Putamen (tissue), 1 donor: ENCODE results near the gene ANKAR.
"Not testable (repeated sequence)": the region's sequence is repeated elsewhere in the genome, so short reads cannot be mapped to it uniquely, and the experiment has no call there.

Source experiments
- DNase-seq: peaks from one replicate; pipeline ENCODE4 v3.0.0-alpha.2; 2016; ENCODE audit warnings: low spot score

Gene ANKAR

DNA sequence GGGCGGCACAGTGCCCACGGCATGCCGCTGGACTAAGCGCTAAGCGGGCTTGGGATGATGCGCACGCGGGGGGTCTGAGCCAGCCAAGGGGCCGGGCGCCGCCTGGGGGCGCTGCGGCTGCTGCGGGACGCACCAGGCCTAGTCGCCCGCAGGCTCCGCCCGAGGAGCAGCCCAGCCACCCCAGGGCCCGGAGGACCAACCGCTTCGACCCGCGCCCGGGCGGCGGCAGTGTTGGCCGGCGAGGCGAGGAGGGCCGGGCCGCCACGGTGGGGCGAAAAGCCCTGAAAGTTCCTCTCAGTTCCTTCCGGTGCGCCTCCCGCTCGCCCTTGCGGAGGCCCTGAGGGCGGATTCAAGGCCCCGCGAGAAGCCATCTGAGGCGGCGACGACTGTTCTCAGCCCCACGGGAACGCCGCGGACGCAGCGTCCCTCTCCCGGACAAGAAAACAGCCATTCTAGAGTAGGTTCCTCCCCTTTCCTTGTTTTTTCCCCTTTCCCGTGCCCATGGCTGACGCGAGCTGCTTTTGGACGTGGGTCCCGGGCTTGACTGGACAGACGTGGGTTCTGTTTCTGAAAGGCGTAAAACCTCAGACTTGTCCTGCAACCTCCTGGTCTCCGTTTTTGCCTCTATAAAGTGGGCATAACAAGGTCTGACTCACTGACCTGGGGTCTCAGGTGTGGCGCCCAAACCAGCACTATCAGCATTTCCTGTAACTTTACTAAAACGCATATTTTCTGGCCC, at the start of gene ANKAR:
Gene ANKAR (plus strand): TSS at position 297 of the 739 bp plus-strand sequence. CDS start 1,821 bp downstream, outside the sequence.
- peak; percentile 90 for DNase-seq

- DNase-seq, result no peak
These were observed 48.8 kb upstream of the ANKAR start for GRCh38 chr2:189625636-189626035.

DNA sequence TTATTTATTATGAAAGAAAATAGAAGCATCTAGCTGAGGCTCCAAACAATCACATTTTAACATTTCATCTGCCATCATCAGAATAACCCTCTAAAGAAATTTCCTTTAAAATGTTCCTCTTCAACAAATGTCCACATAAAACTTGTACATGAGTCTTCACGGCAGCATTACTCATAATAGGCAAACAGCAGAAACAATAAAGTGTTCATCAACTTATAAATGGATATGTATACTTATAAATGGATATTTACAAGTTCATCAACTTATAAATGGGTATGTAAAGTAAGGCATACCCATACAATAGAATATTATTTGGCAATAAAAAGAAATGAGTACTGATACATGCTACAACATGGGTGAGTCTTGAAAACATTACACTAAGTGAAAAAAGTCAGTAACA, 46.7 kb upstream of the ANKAR start:
- no peak for DNase-seq

DNA sequence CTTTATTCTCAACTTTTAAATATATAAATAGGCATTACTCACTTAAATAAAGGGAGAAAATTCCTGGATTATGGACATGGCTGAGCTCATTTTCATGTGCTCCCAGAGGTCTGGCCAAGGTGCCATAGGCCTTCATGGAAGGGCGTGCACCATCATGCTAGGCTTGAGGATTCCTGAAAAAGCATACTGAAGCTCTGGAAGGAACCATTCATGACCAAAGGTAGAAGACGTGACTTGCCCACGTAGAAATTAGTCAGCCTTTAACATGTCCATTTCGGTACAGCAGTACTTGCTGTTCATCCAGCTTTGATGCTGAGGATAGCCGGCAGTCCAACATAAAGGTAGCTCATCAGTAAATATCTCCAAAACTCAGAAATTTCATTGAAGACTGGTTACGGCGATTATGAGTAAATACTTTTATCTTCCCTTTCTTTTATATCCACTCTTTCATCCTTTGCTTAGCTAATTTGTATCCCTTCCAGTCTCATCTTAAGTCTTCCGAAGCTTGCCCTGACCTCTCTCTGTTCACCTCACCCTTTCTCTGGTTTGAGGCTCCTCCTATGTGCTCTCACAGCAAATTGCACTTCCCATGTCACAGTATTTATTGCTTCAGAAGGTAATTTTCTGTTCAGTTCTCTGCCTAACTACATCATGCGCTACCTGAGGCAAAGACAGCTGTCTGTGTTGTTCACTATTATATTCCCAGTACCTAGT, 45.5 kb upstream of the ANKAR start:
- DNase-seq, result no peak

DNA sequence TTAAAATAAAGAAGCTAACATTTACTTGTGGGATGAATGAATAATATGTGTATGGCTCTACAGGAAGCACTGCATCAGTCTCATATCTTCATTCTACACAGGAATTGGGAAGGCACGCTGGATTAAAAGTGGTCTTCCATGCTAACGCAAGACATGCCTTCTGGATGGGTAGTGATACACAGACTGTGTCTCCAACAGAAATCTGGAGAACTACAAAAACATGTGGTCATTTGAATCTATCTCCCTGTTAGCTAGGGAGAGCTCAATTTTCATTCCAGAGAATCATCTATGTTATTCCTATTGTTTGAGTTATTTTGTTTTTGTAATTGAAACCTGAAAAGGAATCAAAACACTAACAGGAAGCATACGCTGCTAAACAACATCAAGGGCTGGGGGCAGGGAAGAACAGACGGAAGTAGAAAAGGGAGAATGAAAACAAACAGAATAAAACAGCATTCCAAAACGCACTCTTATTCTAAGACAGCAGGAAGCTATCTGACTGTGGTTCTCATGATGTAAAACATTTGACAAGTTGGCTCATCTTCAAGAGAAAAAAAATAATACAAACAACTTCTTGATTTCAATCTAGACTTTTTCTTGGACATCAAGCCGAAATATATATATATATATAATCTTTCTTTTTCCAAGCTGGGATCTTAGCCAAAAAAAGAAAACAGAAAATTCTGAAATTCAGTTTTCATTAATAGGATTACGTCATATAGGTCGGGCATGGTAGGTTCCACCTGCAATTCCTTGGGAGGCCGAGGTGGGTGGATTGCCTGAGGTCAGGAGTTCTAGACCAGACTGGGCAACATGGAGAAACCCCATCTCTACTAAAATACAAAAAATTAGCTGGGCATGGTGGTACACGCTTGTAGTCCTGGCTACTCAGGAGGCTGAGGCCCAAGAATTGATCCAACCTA, 44.7 kb upstream of the ANKAR start:
- no peak for DNase-seq

DNA sequence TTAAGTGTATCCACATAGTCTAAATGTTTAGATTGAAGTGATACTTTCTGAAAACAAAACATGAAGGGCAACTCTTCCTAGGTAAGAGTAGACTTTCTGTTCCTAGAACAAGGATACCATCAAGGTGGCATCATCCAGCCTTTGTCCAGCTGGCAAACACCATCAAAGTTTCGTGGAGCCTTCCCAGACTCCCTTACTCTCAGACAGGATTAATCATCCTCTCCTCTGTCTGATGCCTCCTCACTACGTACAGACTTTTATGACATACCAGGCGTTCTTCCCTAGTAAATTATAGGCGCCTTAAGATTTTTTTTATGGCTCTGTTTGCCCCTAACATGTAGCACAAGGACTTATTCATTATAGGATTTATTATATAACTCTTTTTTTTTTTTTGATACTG, 42.6 kb upstream of the ANKAR start:
- DNase-seq, result no peak

GRCh38 chr2:189633392-189633811, 41.1 kb upstream of the ANKAR start:
- no peak for DNase-seq

- DNase-seq, result no peak
These were observed 39.1 kb upstream of the ANKAR start for GRCh38 chr2:189635353-189635752.

GRCh38 chr2:189638301-189639006, 36.0 kb upstream of the ANKAR start:
- no peak for DNase-seq

DNA sequence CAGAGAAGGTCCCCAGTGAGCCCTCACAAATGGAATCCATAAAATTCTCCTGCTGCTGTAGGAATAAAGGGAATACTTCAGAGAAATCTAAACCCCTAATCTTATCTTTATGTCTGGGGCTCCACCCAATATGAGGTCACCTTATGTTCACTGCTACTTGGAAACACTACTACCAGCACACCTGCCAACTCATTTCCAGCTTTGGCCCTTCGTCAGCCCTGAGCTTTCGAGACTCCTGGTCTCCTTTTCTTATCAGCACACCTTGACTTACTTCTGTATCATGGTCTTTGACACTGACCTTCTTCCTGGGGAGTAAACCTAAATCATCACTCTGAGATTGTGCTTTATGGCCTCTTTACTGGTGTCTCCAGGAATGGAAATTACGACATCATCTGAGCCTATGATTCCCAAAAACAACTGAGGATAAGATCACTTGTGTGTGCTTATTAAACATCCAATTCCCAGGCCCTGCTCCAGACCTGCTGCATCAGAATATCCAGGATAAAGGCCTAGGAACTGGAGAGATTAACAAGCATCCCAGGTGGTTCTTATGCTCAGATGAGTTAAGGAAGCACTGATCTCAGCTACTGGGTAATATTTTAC, 35.4 kb upstream of the ANKAR start:
- DNase-seq, result no peak

DNA sequence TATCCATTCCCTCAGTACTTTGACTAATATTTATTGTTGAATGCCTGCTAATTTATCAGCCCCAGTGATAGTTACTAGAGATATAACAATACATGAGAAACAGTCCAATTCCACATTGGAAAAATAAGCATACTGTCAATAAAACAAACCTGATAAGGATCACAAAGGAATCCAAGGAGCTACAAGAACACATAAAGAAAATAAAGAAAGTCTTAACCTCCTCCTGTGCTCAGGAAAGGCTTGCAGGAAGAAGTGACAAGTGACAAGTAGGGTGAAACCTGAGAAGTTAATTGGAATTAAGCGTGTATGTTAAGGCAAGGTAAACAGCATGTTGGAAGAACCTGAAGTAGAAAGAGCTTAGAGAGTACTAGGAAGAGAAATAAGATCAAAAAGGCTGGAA, 33.5 kb upstream of the ANKAR start:
- no peak for DNase-seq

DNA sequence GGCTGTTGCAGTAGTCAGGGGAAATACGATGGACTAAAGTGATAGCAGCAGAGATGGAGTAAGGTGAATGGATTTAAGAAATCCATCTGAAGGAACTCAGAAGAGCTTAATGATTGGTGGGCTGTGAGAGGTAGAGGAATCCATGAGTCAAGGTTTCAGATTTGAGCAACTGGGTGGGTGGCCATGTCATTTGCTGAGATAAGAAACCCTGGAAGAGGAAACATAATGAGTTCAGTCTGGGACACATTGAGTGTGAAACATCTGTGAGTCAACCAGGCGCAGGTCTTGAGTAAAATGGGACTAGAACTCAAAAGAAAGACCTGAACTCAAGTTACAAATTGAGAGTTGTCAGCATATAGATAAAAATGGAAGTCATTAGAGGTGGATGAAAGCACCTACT, 32.9 kb upstream of the ANKAR start:
- no peak for DNase-seq

DNA sequence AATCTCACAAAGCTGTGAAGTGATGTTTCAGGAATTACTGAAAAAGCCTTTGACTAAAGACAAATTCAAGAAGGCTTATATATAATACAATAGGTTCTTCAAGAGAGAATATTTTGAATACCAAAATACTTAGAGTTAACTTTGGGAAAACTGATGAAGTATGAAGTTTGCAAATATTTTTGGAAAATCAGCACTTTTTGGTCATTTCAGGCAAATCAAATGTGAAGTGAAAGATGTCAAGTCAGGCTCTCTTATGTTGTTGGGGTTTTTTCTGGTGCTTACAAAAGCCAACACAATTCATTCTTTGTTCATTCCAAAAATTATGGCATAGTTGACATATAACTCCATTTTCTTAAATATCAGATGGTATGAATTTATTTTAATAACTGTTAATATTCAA, 27.9 kb upstream of the ANKAR start:
- no peak for DNase-seq

DNA sequence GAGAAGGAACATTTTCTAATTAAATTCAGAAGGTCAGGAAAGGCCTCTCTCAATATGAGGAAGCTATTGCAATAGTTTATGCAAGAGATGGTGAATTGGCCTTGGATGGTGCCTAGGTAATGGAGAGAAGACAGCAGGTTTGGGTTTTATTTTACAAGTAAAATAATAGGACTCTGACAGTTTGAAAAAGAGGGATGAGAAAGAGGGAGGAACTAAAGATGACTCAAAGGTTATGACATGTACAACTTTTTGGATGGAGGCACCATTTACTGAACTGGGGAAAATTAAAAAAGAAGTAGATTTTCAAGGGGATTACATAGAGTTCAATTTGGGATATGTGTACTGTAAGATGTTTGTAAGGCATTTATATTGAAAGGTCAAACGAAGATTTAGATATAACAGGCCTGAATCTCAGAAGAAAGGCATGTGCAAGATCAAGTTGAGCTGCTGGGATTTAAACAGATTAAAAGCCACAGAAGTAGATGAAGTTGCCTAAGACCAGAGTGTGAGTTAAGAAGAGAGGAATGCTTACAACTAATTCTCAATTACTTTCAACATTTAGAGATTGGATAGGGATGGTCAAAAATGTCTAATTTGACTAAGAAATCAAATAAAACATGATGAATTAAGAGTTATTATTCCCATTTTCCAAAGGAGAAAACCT, 25.5 kb upstream of the ANKAR start:
- DNase-seq, result no peak

GRCh38 chr2:189651284-189651683, 23.2 kb upstream of the ANKAR start:
- no peak for DNase-seq

- DNase-seq, result not testable (repeated sequence)
These were observed 21.0 kb upstream of the ANKAR start for GRCh38 chr2:189653464-189653863.

- DNase-seq, result no peak
These were observed 19.8 kb upstream of the ANKAR start for GRCh38 chr2:189654641-189655040.

- no peak for DNase-seq
These were observed 16.6 kb upstream of the ANKAR start for GRCh38 chr2:189657867-189658266.

- DNase-seq, result no peak
These were observed 15.9 kb upstream of the ANKAR start for GRCh38 chr2:189658306-189659212.

- no peak for DNase-seq
These were observed 14.7 kb upstream of the ANKAR start for GRCh38 chr2:189659734-189660133.
